Keratinocyte (primary cell): ENCODE data around the gene BBS2.

Experiments
- CTCF ChIP-seq, 3 experiments: IDR thresholded peaks in 1 of 3; conservative IDR thresholded peaks in 1 of 3; optimal IDR thresholded peaks in 1 of 3; 2 replicates in 2 of 3; 3 replicates in 1 of 3; pipeline versions ENCODE3 to v1.5.1; 2011; ENCODE audit warnings: low read length in 3 of 3, mild to moderate bottlenecking in 3 of 3, moderate library complexity in 2 of 3, control low read depth in 1 of 3, inconsistent platforms in 1 of 3; ENCODE audit not compliant: insufficient read depth in 2 of 3; ENCODE audit errors: extremely low read depth in 1 of 3
- EZH2 ChIP-seq: IDR thresholded peaks from one replicate; pipeline ENCODE4 v1.6.1; 2012; ENCODE audit warnings: inconsistent platforms, mild to moderate bottlenecking, low read length, moderate library complexity

GRCh38 chr16:56469748-56470147 lies 50.1 kb downstream of the BBS2 start:
- TF ChIP-seq CTCF (optimal IDR thresholded peaks at IDR 0.05 in 1 of 3, IDR thresholded peaks at IDR 0.05 in 1 of 3, conservative IDR thresholded peaks at IDR 0.05 in 1 of 3; ENCODE audit: extremely low read depth in 1 of 3, insufficient read depth in 2 of 3, low read length in 3 of 3) (no peak), EZH2 (no peak)
